Heart left ventricle (tissue), 16 donors: ENCODE measurements around the gene VN1R4. TPM values are rescaled to one million over a fixed set of nuclear protein-coding genes. Genes with fewer than 3 reads are reported as not detected.
"Not testable (repeated sequence)": the region's sequence is repeated elsewhere in the genome, so short reads cannot be mapped to it uniquely, and the experiment has no call there.

ENCODE experiments used
- ATAC-seq, 4 donors: fragments of 200-7000 bp; cut with Tn5 transposase; one replicate each; pipeline ENCODE4 v1.9.1; 2020 to 2022; ENCODE audit warnings: moderate library complexity in 4 of 4, mild to moderate bottlenecking in 3 of 4, moderate number of reproducible peaks in 1 of 4
- DNase-seq, 5 donors: peaks; one replicate each; pipeline ENCODE4 v3.0.0-alpha.2; 2020
- H3K27ac ChIP-seq, 12 donors: fragments of 200-600 bp; sonication (generic) in 4 of 12; one replicate each; pipeline versions ENCODE4 v1.5.0 to v1.8.0; 2016 to 2022; ENCODE audit warnings: mild to moderate bottlenecking in 2 of 12
- H3K27me3 ChIP-seq, 9 donors: fragments of 200-600 bp; sonication (generic) in 2 of 9; one replicate each; pipeline versions ENCODE4 v1.5.1 to v1.8.0; 2016 to 2022; ENCODE audit warnings: mild to moderate bottlenecking in 3 of 9
- H3K36me3 ChIP-seq, 9 donors: fragments of 200-600 bp; sonication (generic) in 2 of 9; one replicate each; pipeline versions ENCODE4 v1.5.0 to v1.8.0; 2018 to 2022; ENCODE audit warnings: mild to moderate bottlenecking in 2 of 9
- H3K4me1 ChIP-seq, 12 donors: fragments of 200-600 bp; sonication (generic) in 4 of 12; one replicate each; pipeline versions ENCODE4 v1.5.0 to v1.8.0; 2016 to 2022; ENCODE audit warnings: mild to moderate bottlenecking in 3 of 12
- H3K4me3 ChIP-seq, 12 donors: fragments of 200-600 bp; sonication (generic) in 4 of 12; one replicate each; pipeline versions ENCODE4 v1.5.0 to v1.8.0; 2017 to 2022; ENCODE audit warnings: mild to moderate bottlenecking in 9 of 12, moderate library complexity in 4 of 12
- H3K9me3 ChIP-seq, 12 donors: fragments of 200-600 bp; sonication (generic) in 4 of 12; one replicate each; pipeline versions ENCODE4 v1.5.0 to v1.8.0; 2016 to 2022; ENCODE audit warnings: mild to moderate bottlenecking in 1 of 12
- CTCF ChIP-seq, 12 donors: fragments of 200-600 bp; sonication (generic) in 4 of 12; IDR thresholded peaks; one replicate each; pipeline versions ENCODE4 v1.5.0 to v1.8.0; 2018 to 2022; ENCODE audit warnings: antibody characterized with exemption in 12 of 12, mild to moderate bottlenecking in 5 of 12
- POLR2A ChIP-seq, 2 donors: fragments of 450-650 bp; IDR thresholded peaks; one replicate each; pipeline ENCODE4 v1.6.1; 2017; ENCODE audit warnings: antibody characterized with exemption in 2 of 2, mild to moderate bottlenecking in 2 of 2, moderate library complexity in 2 of 2
- WGBS, 4 donors: extraction: QIAGEN DNeasy Blood & Tissue Kit in 2 of 4; methylation state at CpG; one replicate each; pipeline versions ENCODE4 v1.1.5 to v1.1.7; 2013 to 2018; 5-methylcytosine and 5-hydroxymethylcytosine counted together
- intact Hi-C, 10 donors: fragments of 100-400 bp; cut with DNase I; formaldehyde crosslinking; loops; one replicate each; pipeline versions ENCODE4 v1.11.1 to v1.14.2; 2022
- polyA plus RNA-seq, 2 donors: library from polyadenylated mRNA; stranded (reverse); fragments of 200-250 nt; gene quantifications; one replicate each; pipeline ENCODE4 v1.2.3, GENCODE V29; 2013
- total RNA-seq, 9 donors: library from RNA; depleted of rRNA in 2 of 9; stranded (reverse); fragments of >200 nt in 2 of 9; fragmentation: NEBNext Ultra II Directional in 3 of 9; extraction: Animal tissue kit (Norgen Biotek cat#: 25700) in 3 of 9; gene quantifications; one replicate each; pipeline versions ENCODE4 v1.1.0 to v1.2.4, GENCODE V29; 2016 to 2023
- donor health status: ischemic (EF 13 %, LVEDD 7.1; RV severe dilation, severe dysfunction).
- donor health status: healthy with polysubstance abuse.
- donor health status: DM: no; HTN: yes; CAD: no.
- donor health status: DM: no; HTN: no; CAD: no.
- donor health status: ischemic (EF 25% LVEDD 6.9; RV normal size, moderate dysfunction).
- donor health status: ischemic (EF 25% LVEDD 5.7; RV mildly dilated, moderate dysfunction).
- donor health status: healthy.
- donor health status: DM: yes; HTN: yes; CAD: no.
- donor health status: ischemic (EF 35%, LVEDD 5.7; RV mildly dilated, moderate dysfunction).
- donor health status: nonischemic (EF 11% LVEDD 7.7; RV severe dilation, severe dysfunction).
- donor health status: DM: yes; HTN: yes; CAD: no.
- donor health status: PGD.
- donor health status: ischemic (EF 29% LVEDD 5.4; RV normal size, mild dysfunction).
- donor health status: nonischemic (EF 23%, LVEDD 6.1; RV moderate dilation, normal function).

The VN1R4 gene
- total and polyA plus RNA-seq, 11 donors, result not detected

DNA sequence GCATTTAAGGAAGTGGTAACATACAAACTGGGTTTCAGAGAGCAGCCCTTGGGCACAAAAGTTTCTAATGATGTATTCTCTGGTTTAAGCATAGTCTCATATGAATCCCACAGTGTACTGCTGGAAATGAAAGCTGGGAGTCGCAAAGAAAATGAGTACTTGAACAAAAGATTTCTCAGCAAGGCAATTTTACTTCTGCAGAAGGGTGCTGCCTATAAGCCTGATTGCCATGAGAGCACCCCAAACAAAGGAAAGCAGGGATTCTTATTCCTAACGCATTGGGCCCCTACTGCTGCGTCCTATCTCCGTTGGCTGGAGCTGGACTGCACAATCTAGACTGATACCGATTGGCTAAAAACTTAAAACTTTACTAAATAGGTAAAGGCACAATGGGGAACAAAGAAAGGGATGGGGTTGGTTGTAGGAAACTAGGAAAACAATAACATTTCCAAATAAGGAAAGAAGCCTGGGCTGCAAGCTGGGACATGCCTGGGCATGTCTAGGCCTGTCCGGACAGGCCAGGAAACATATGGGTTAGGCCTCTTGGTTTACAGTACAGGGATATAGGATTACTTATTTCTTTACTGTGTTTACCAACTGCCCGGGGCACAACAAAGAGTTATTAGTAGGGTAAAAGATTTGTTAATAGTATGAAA lies 27.4 kb upstream of the VN1R4 start:
- no peaks in the 10 kb centered on the region for H3K36me3 ChIP-seq
- no peak for DNase-seq
- no peak for ATAC-seq
- H3K4me3 ChIP-seq, result no peak overlapping the region
- TF ChIP-seq POLR2A (IDR thresholded peaks at IDR 0.05), result no peak
- no peak for TF ChIP-seq CTCF (IDR thresholded peaks at IDR 0.05)
- H3K27ac ChIP-seq, result no peak overlapping the region
- WGBS, 4 donors, result 68 to 86% (median 79%) methylated on average over 7 of the region's 7 CpGs
- intact Hi-C loops, result no loop called here
- H3K4me1 ChIP-seq, result no peaks in the 10 kb centered on the region
- H3K27me3 ChIP-seq, result no peaks in the 10 kb centered on the region
- peaks cover 0 to 50% (median 29%) of the 10 kb centered on the region in 12 donors for H3K9me3 ChIP-seq

GRCh38 chr19:53290758-53291549 lies 23.4 kb upstream of the VN1R4 start:
- H3K27ac ChIP-seq, result no peak overlapping the region
- DNase-seq (no peak), ATAC-seq (no peak)
- intact Hi-C loops, result no loop called here
- WGBS, 4 donors, result 88 to 91% (median 89%) methylated on average over 45 to 47 of the region's 47 CpGs
- H3K9me3 ChIP-seq, result peaks cover 0 to 38% (median 23%) of the 10 kb centered on the region in 12 donors
- no peaks in the 10 kb centered on the region for H3K36me3 ChIP-seq
- no peak overlapping the region for H3K4me3 ChIP-seq
- H3K27me3 ChIP-seq, result no peaks in the 10 kb centered on the region
- TF ChIP-seq CTCF (IDR thresholded peaks at IDR 0.05) (no peak), POLR2A (IDR thresholded peaks at IDR 0.05) (no peak)
- H3K4me1 ChIP-seq, result no peaks in the 10 kb centered on the region

GRCh38 chr19:53285087-53285486 lies 17.6 kb upstream of the VN1R4 start:
- no peak overlapping the region for H3K4me3 ChIP-seq
- DNase-seq, result no peak
- no peaks in the 10 kb centered on the region for H3K4me1 ChIP-seq
- intact Hi-C loops, result no loop called here
- no peak for TF ChIP-seq POLR2A (IDR thresholded peaks at IDR 0.05)
- no peak for TF ChIP-seq CTCF (IDR thresholded peaks at IDR 0.05)
- peaks cover 0 to 2% (median 0%) of the 10 kb centered on the region in 9 donors for H3K27me3 ChIP-seq
- 68 to 73% (median 69%) methylated on average over 4 of the region's 4 CpGs for WGBS, 4 donors
- no peak for ATAC-seq
- peaks cover 0 to 6% (median 0%) of the 10 kb centered on the region in 12 donors for H3K9me3 ChIP-seq
- no peaks in the 10 kb centered on the region for H3K36me3 ChIP-seq
- H3K27ac ChIP-seq, result no peak overlapping the region

DNA sequence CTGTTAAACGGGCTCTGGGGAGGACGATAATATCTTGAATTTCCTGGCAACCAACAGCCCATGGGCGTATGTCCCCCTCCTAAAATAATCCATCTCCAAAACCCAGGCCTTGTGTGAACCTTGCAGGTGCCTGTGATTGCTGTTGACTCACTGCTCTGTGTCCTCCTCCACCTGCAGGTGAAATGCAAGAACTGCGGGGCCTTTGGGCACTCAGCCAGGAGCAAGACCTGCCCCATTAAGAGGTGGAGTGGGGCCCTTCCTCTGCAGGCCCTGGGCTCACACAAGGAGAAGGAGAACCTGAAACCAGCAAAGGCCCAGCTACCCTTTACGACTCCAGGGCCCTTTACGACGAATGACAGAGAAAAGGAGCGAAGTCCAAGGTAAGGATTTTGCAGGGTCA lies 14.4 kb upstream of the VN1R4 start:
- ATAC-seq, H3K4me3 ChIP-seq, H3K27ac ChIP-seq, DNase-seq, H3K4me1 ChIP-seq, intact Hi-C loops, H3K36me3 ChIP-seq, H3K9me3 ChIP-seq: not testable (repeated sequence)
- peaks cover 0 to 15% (median 0%) of the 10 kb centered on the region in 9 donors for H3K27me3 ChIP-seq
- WGBS, 4 donors, result 22 to 81% (median 51%) methylated on average over 1 to 3 of the region's 8 CpGs
